OCI-LY3 (cell line): Measurements from ENCODE around the gene NPEPL1.

Experiments
- EZH2phosphoT487 ChIP-seq: fragments of 200-600 bp; shearing (Covaris generic); IDR thresholded peaks from 2 replicates; pipeline ENCODE4 v1.6.1; 2018; ENCODE audit warnings: antibody characterized with exemption, mixed run types, low read depth
- TF ChIP-seq, protein P1 (sequence below): fragments of 200-600, 300-600 bp; sonication (generic); IDR thresholded peaks from 2 replicates; pipeline ENCODE4 v1.5.1; 2014; ENCODE audit warnings: antibody characterized with exemption, low read length, low read depth

DNA sequence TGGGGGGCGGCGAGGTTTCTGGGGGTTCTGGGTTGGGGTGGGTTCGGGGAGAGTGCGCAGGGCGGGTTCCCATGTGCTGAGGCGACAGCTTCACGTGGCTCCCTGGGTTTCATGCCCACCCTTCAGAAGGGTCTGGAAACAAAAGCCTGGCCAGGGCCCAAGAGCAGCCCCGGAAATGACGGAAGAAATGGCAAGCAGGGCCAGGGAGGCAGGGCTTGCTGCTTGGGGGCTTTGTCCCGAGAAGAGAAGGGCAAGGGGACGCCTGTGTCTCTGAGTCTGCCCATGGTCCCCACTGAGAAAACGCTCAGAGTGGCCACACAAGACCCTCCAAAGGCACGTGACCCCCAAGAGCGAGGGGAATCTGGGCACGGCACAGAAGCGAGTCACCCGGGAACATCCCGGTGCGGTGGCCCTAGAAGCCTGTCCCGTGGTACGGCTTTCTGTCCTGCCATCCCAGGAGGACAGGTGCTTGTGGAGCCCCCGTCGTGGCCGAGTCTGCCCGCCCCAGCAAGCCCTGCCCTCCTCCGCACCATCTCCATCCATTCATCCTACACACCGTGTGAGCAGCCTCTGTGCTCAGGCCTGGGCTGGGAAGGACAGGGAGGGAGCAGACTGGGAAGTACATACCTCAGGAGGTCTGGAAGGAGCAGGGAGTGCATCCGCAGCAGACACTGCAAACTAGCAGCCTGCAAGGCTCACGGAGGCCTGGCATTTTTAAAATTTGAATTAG lies 9.0 kb downstream of the NPEPL1 start:
- TF ChIP-seq, protein P1, sequence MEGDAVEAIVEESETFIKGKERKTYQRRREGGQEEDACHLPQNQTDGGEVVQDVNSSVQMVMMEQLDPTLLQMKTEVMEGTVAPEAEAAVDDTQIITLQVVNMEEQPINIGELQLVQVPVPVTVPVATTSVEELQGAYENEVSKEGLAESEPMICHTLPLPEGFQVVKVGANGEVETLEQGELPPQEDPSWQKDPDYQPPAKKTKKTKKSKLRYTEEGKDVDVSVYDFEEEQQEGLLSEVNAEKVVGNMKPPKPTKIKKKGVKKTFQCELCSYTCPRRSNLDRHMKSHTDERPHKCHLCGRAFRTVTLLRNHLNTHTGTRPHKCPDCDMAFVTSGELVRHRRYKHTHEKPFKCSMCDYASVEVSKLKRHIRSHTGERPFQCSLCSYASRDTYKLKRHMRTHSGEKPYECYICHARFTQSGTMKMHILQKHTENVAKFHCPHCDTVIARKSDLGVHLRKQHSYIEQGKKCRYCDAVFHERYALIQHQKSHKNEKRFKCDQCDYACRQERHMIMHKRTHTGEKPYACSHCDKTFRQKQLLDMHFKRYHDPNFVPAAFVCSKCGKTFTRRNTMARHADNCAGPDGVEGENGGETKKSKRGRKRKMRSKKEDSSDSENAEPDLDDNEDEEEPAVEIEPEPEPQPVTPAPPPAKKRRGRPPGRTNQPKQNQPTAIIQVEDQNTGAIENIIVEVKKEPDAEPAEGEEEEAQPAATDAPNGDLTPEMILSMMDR: no peak
- no peak for TF ChIP-seq EZH2phosphoT487
